K562 (cell line): ENCODE data around the gene HSPA5. TPM values are rescaled to one million over a fixed set of nuclear protein-coding genes. Genes with fewer than 3 reads are reported as not detected.

Experiments
- ARID1B ChIP-seq: fragments of 450-650 bp; IDR thresholded peaks from 2 replicates; pipeline ENCODE4 v1.6.1; 2016; ENCODE audit warnings: antibody characterized with exemption, mild to moderate bottlenecking, inconsistent platforms
- BCOR ChIP-seq: fragments of 450-650 bp; IDR thresholded peaks from 2 replicates; pipeline ENCODE4 v1.6.1; 2016
- BRCA1 ChIP-seq, 2 experiments: fragments of 450-650 bp in 1 of 2; sonication (generic) in 1 of 2; formaldehyde crosslinking in 1 of 2; IDR thresholded peaks; 2 replicates each; pipeline versions ENCODE4 v1.5.0 to v1.6.1; 2017 to 2020; ENCODE audit warnings: mild to moderate bottlenecking in 1 of 2, missing genetic modification reagents in 1 of 2
- CBX2 ChIP-seq: fragments of 200-600 bp; sonication (generic); IDR thresholded peaks from one replicate; pipeline ENCODE4 v1.6.1; 2012; ENCODE audit warnings: mild to moderate bottlenecking, low read length, inconsistent platforms; ENCODE audit not compliant: insufficient read depth, poor library complexity, severe bottlenecking
- DIDO1 ChIP-seq: fragments of 450-650 bp; IDR thresholded peaks from 2 replicates; pipeline ENCODE4 v1.6.1; 2016; ENCODE audit warnings: low read depth, missing biosample characterization, missing genetic modification characterization
- FUS ChIP-seq: fragments of 200-400 bp; formaldehyde crosslinking; optimal IDR thresholded peaks from 2 replicates; pipeline ENCODE3; 2017; ENCODE audit warnings: low read depth, low read length
- HDAC1 ChIP-seq, 2 experiments: fragments of 450-650 bp; IDR thresholded peaks; 2 replicates each; pipeline ENCODE4 v1.6.1; 2016 to 2017; ENCODE audit warnings: inconsistent platforms in 1 of 2, mild to moderate bottlenecking in 1 of 2, moderate library complexity in 1 of 2
- HMG20A ChIP-seq: fragments of 450-650 bp; formaldehyde crosslinking; conservative IDR thresholded peaks from 2 replicates; pipeline ENCODE4 v1.4.0; 2020; ENCODE audit warnings: mild to moderate bottlenecking, mixed read lengths
- HNRNPH1 ChIP-seq: fragments of 200-400 bp; formaldehyde crosslinking; optimal IDR thresholded peaks from 2 replicates; pipeline ENCODE3; 2017; ENCODE audit warnings: low read depth, mild to moderate bottlenecking, low read length, moderate library complexity
- IRF2 ChIP-seq: sonication (generic); formaldehyde crosslinking; IDR thresholded peaks from 2 replicates; pipeline ENCODE4 v1.8.1; 2022; ENCODE audit warnings: mild to moderate bottlenecking, missing genetic modification reagents
- KDM2B ChIP-seq: fragments of 250-450 bp; sonication (Bioruptor Pico); IDR thresholded peaks from 2 replicates; pipeline ENCODE4 v1.8.0; 2021; ENCODE audit warnings: mild to moderate bottlenecking, moderate library complexity
- MAFG ChIP-seq: fragments of 450-650 bp; conservative IDR thresholded peaks from 2 replicates; pipeline ENCODE4 v1.6.1; 2016; ENCODE audit warnings: missing genetic modification characterization, missing compliant biosample characterization
- MTA3 ChIP-seq: fragments of 450-650 bp; formaldehyde crosslinking; IDR thresholded peaks from 2 replicates; pipeline ENCODE4 v1.6.1; 2017; ENCODE audit warnings: mild to moderate bottlenecking, borderline replicate concordance
- MYC ChIP-seq, 2 experiments: fragments of 250-450 bp in 1 of 2; sonication (Bioruptor Pico) in 1 of 2; IDR thresholded peaks; 2 replicates each; pipeline versions ENCODE4 v1.5.1 to v1.6.1; 2012 to 2021; ENCODE audit warnings: low read depth in 2 of 2, borderline replicate concordance in 1 of 2, improper control_type of control experiment in 1 of 2, low read length in 1 of 2, mild to moderate bottlenecking in 1 of 2, moderate library complexity in 1 of 2
- NEUROD1 ChIP-seq: fragments of 150-350 bp; IDR thresholded peaks from 2 replicates; pipeline ENCODE4 v1.6.1; 2014; ENCODE audit warnings: borderline replicate concordance, low read length, low read depth; ENCODE audit not compliant: partially characterized antibody
- RFX1 ChIP-seq: fragments of 450-650 bp; IDR thresholded peaks from 2 replicates; pipeline ENCODE4 v1.6.1; 2016; ENCODE audit warnings: mild to moderate bottlenecking, moderate library complexity
- ZKSCAN8 ChIP-seq: fragments of 200-800 bp; sonication (Bioruptor generic); IDR thresholded peaks from 2 replicates; pipeline ENCODE4 v1.6.1; 2016; ENCODE audit warnings: missing genetic modification characterization, missing compliant biosample characterization
- ZNF354B ChIP-seq: fragments of 250-450 bp; sonication (Bioruptor Pico); IDR thresholded peaks from 2 replicates; pipeline ENCODE4 v1.4.0; 2020
- ZNF444 ChIP-seq: fragments of 250-450 bp; sonication (Bioruptor Pico); IDR thresholded peaks from 2 replicates; pipeline ENCODE4 v1.4.0; 2020; ENCODE audit warnings: mild to moderate bottlenecking, moderate library complexity
- ZNF561 ChIP-seq: fragments of 450-650 bp; formaldehyde crosslinking; conservative IDR thresholded peaks from 2 replicates; pipeline ENCODE4 v1.4.0; 2020; ENCODE audit warnings: mild to moderate bottlenecking, moderate library complexity
- ZNF695 ChIP-seq: fragments of 450-650 bp; formaldehyde crosslinking; IDR thresholded peaks from 2 replicates; pipeline ENCODE4 v1.4.0; 2020; ENCODE audit warnings: mild to moderate bottlenecking, moderate library complexity
- polyA plus RNA-seq, 8 experiments: library from polyadenylated mRNA; depleted of rRNA in 4 of 8; stranded (reverse) in 5 of 8; unstranded in 3 of 8; fragments of >200 nt; fragmentation: Nextera tagmentation in 2 of 8; fragmentation: Illumina TruSeq in 1 of 8; extraction: Ambion mirVana in 2 of 8; extraction: Trizol in 1 of 8; gene quantifications; 2 replicates each; pipeline versions ENCODE4 v1.2.1 to v1.2.3, GENCODE V29; 2011 to 2014; ENCODE audit warnings: inconsistent platforms in 1 of 8, missing spikeins in 1 of 8
- total RNA-seq, 7 experiments: library from RNA; depleted of rRNA in 6 of 7; stranded (reverse); fragments of >200 nt in 6 of 7; fragmentation: Illumina TruSeq in 2 of 7; extraction: Trizol in 2 of 7; gene quantifications; 2 replicates each; pipeline versions ENCODE4 v1.2.1 to v1.2.3, GENCODE V29; 2011 to 2021; ENCODE audit warnings: low replicate concordance in 1 of 7
- TF ChIP-seq, protein P1 (sequence below): fragments of 450-650 bp; IDR thresholded peaks from 2 replicates; pipeline ENCODE4 v1.6.1; 2016; ENCODE audit warnings: low read depth, mild to moderate bottlenecking, moderate library complexity
- TF ChIP-seq, protein P2 (sequence below): fragments of 250-450 bp; sonication (Bioruptor Pico); IDR thresholded peaks from 2 replicates; pipeline ENCODE4 v1.4.0; 2020; ENCODE audit warnings: mild to moderate bottlenecking
- TF ChIP-seq, protein P3 (sequence below): fragments of 250-450 bp; sonication (Bioruptor Pico); IDR thresholded peaks from 2 replicates; pipeline ENCODE4 v1.4.0; 2020
- TF ChIP-seq, protein P4 (sequence below): fragments of 450-650 bp; IDR thresholded peaks from 2 replicates; pipeline ENCODE4 v1.6.1; 2016; ENCODE audit warnings: missing biosample characterization, missing genetic modification characterization

HSPA5 gene
- total and polyA plus RNA-seq, 9 of the 15 experiments (the other 6 are each of a cell fraction or from before 2014, with no cell fraction given): 48.0 to 265 (median 113) TPM

DNA sequence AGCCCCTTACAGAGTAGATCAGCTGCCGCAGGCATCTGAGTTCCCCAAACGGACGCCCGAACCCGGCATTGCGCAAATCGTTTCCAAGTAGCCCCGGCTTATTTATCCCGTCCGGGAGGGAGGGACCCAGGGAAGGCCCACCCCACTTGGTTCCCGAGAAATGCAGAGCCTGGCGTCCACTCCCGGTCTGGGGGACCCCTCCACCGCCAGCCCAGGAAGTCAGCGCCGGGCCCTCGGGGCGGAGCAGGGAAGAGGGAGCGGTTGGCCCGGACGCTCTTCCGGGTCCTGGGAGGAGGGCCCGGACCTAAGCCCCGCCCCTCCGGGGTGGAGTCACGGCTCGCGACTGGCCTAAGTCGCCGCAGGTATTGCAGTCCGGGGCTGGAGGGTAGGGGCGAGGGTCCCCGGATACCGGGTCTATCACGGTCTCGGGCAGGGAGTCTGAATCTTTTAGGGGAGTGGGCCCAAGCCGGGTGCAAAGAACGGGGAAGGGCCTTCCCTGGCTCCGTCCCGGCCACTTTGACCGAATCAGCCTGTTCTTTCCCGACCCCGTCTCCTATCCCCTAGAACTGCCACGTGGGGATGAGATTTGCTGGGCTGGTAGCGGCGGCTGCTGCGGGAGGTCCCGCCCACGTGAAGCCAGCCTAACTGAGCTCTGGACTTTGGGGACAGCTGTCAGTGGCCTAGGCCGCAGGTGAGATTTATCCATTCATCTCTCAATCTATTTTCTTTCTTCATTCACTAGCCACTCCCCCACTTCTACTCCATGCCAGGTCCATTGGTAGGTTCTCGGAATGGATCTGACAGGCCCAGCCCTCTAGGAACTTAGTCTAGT lies 40.7 kb downstream of the HSPA5 start, which contains the start of gene RABEPK (continued):
- TF ChIP-seq, protein P1, sequence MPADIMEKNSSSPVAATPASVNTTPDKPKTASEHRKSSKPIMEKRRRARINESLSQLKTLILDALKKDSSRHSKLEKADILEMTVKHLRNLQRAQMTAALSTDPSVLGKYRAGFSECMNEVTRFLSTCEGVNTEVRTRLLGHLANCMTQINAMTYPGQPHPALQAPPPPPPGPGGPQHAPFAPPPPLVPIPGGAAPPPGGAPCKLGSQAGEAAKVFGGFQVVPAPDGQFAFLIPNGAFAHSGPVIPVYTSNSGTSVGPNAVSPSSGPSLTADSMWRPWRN: peak; percentile 14; the same call in 1 of the 2 replicates
- no peak for TF ChIP-seq ZKSCAN8 (CRISPR knock-in tag)
- TF ChIP-seq MYC (IDR thresholded peaks at IDR 0.05; ENCODE audit: low read depth, low read length): peak; percentile 94
- TF ChIP-seq MYC (CRISPR knock-in tag; IDR thresholded peaks at IDR 0.05; ENCODE audit: borderline replicate concordance, low read depth): peak; percentile 67; the same call in 1 of the 2 replicates
- peak in 1 of 2 experiments; percentile 98; a peak in 3 of 4 replicates for TF ChIP-seq HDAC1 (IDR thresholded peaks at IDR 0.05)
- TF ChIP-seq DIDO1 (tag): no peak
- no peak for TF ChIP-seq ARID1B
- TF ChIP-seq RFX1: no peak
- no peak for TF ChIP-seq BRCA1 (IDR thresholded peaks at IDR 0.05)
- no peak for TF ChIP-seq BRCA1 (CRISPR knock-in tag; IDR thresholded peaks at IDR 0.05)
- TF ChIP-seq ZNF561 (CRISPR knock-in tag): no peak
- no peak for TF ChIP-seq ZNF444
- TF ChIP-seq KDM2B: no peak
- no peak for TF ChIP-seq BCOR
- 0 out of 2 replicates have a peak, but pooled peaks have one; percentile 72 for TF ChIP-seq MTA3
- TF ChIP-seq, protein P2, sequence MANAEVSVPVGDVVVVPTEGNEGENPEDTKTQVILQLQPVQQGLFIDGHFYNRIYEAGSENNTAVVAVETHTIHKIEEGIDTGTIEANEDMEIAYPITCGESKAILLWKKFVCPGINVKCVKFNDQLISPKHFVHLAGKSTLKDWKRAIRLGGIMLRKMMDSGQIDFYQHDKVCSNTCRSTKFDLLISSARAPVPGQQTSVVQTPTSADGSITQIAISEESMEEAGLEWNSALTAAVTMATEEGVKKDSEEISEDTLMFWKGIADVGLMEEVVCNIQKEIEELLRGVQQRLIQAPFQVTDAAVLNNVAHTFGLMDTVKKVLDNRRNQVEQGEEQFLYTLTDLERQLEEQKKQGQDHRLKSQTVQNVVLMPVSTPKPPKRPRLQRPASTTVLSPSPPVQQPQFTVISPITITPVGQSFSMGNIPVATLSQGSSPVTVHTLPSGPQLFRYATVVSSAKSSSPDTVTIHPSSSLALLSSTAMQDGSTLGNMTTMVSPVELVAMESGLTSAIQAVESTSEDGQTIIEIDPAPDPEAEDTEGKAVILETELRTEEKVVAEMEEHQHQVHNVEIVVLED: peak; percentile 21; the same call in 1 of the 2 replicates
- TF ChIP-seq ZNF695 (CRISPR knock-in tag): no peak
- TF ChIP-seq FUS: no peak
- TF ChIP-seq NEUROD1: peak; percentile 27
- TF ChIP-seq HMG20A (CRISPR knock-in tag): no peak
- TF ChIP-seq, protein P3, sequence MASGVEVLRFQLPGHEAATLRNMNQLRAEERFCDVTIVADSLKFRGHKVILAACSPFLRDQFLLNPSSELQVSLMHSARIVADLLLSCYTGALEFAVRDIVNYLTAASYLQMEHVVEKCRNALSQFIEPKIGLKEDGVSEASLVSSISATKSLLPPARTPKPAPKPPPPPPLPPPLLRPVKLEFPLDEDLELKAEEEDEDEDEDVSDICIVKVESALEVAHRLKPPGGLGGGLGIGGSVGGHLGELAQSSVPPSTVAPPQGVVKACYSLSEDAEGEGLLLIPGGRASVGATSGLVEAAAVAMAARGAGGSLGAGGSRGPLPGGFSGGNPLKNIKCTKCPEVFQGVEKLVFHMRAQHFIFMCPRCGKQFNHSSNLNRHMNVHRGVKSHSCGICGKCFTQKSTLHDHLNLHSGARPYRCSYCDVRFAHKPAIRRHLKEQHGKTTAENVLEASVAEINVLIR (CRISPR knock-in tag): no peak
- TF ChIP-seq HNRNPH1: no peak
- TF ChIP-seq IRF2: no peak
- no peak for TF ChIP-seq CBX2
- no peak for TF ChIP-seq ZNF354B (CRISPR knock-in tag)
- TF ChIP-seq, protein P4, sequence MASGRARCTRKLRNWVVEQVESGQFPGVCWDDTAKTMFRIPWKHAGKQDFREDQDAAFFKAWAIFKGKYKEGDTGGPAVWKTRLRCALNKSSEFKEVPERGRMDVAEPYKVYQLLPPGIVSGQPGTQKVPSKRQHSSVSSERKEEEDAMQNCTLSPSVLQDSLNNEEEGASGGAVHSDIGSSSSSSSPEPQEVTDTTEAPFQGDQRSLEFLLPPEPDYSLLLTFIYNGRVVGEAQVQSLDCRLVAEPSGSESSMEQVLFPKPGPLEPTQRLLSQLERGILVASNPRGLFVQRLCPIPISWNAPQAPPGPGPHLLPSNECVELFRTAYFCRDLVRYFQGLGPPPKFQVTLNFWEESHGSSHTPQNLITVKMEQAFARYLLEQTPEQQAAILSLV (tag): no peak
- TF ChIP-seq MAFG (tag): no peak
